Glutamatergic neuron (in vitro differentiated cells): ENCODE results near the gene HDAC9. TPM values are rescaled to one million over a fixed set of nuclear protein-coding genes. Genes with fewer than 3 reads are reported as not detected.

ENCODE experiments used
- DNase-seq: peaks from one replicate; pipeline ENCODE4 v3.0.0; 2022
- H3K27ac Mint-ChIP-seq: one replicate; pipeline ENCODE4 v1.8.0; 2020; ENCODE audit warnings: mild to moderate bottlenecking, mixed read lengths, inconsistent platforms; ENCODE audit not compliant: unreplicated experiment
- H3K27me3 Mint-ChIP-seq: one replicate; pipeline ENCODE4 v1.8.0; 2020; ENCODE audit warnings: mild to moderate bottlenecking, moderate library complexity, mixed read lengths, inconsistent platforms; ENCODE audit not compliant: unreplicated experiment
- H3K36me3 Mint-ChIP-seq: one replicate; pipeline ENCODE4 v1.8.0; 2020; ENCODE audit warnings: mild to moderate bottlenecking, mixed read lengths, inconsistent platforms; ENCODE audit not compliant: unreplicated experiment
- H3K4me1 Mint-ChIP-seq: one replicate; pipeline ENCODE4 v1.8.0; 2020; ENCODE audit warnings: mild to moderate bottlenecking, low read depth, mixed read lengths, inconsistent platforms; ENCODE audit not compliant: unreplicated experiment
- H3K4me3 Mint-ChIP-seq: one replicate; pipeline ENCODE4 v1.8.0; 2020; ENCODE audit warnings: mild to moderate bottlenecking, mixed read lengths, inconsistent platforms; ENCODE audit not compliant: unreplicated experiment
- H3K9me3 Mint-ChIP-seq: one replicate; pipeline ENCODE4 v1.8.0; 2020; ENCODE audit warnings: mild to moderate bottlenecking, moderate library complexity, mixed read lengths, inconsistent platforms; ENCODE audit not compliant: unreplicated experiment
- total RNA-seq: library from RNA; stranded (reverse); fragmentation: NEBNext Ultra II Directional; extraction: Animal tissue kit (Norgen Biotek cat#: 25700); gene quantifications from one replicate; pipeline ENCODE4 v1.2.1, GENCODE V29; 2021; ENCODE audit not compliant: unreplicated experiment
- TF ChIP-seq, protein P1 (sequence below): fragments of 200-600 bp; sonication (generic); IDR thresholded peaks from one replicate; pipeline ENCODE4 v1.5.0; 2021; ENCODE audit not compliant: partially characterized antibody, unreplicated experiment

Gene HDAC9
- total RNA-seq, 1 donor from 2014 or later, result 94.8 TPM

DNA sequence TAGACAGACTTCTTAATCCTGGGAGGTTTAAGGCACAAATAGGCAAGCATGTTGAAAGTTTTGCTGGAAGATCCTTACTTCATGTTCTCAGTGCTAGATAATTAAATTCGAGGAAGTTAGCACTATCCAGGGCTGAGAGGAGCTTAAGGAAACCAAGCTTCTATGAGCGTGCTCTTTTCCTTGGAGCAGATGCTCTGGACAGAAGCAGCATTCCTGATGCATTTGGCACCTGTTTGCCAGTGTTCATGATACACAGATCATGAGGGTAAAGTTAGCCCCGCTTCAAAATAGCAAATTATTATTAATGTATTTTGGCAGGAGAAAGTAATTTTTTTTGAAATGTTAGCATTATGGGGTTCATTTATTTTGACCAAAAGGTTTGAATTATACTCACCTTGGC is 9.4 kb downstream of the HDAC9 start:
- Mint-ChIP-seq H3K4me3 (peak overlapping the region; percentile 82), H3K9me3 (peaks cover 2% of the 10 kb centered on the region), H3K36me3 (no peaks in the 10 kb centered on the region), H3K4me1 (peaks cover 56% of the 10 kb centered on the region), H3K27me3 (no peaks in the 10 kb centered on the region), H3K27ac (peak overlapping the region; percentile 98)
- TF ChIP-seq, protein P1, sequence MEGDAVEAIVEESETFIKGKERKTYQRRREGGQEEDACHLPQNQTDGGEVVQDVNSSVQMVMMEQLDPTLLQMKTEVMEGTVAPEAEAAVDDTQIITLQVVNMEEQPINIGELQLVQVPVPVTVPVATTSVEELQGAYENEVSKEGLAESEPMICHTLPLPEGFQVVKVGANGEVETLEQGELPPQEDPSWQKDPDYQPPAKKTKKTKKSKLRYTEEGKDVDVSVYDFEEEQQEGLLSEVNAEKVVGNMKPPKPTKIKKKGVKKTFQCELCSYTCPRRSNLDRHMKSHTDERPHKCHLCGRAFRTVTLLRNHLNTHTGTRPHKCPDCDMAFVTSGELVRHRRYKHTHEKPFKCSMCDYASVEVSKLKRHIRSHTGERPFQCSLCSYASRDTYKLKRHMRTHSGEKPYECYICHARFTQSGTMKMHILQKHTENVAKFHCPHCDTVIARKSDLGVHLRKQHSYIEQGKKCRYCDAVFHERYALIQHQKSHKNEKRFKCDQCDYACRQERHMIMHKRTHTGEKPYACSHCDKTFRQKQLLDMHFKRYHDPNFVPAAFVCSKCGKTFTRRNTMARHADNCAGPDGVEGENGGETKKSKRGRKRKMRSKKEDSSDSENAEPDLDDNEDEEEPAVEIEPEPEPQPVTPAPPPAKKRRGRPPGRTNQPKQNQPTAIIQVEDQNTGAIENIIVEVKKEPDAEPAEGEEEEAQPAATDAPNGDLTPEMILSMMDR, result no peak
- no peak for DNase-seq

DNA sequence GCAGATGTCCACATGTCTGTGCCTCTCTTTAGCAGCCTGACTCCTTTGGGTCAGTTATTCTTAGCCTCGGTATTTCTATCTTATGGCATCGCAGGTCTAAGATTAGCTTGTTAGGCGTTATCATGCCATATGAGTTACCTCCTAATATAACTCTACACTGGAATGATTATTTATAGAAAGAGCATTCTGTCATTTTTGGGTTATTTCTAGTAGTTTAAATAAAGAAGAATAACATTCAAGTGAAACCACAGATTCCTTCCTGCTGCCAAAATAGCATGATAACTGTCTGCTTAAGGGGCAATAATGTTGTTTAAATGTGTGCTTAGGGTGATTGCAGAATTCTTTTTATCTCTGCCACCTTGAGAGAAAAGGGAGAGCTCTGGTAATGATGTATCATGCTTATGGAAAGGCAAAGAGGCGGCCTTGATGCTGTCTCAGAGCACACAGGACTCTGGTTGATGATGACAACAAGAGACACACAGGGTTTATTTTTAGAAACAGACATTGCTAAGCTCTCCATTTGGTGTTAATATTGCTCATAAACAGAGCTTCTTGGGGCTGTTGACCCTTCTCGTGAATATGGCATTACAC is 10.4 kb downstream of the HDAC9 start:
- Mint-ChIP-seq H3K4me3 (peak overlapping the region; percentile 82), H3K9me3 (peaks cover 2% of the 10 kb centered on the region), H3K27me3 (no peaks in the 10 kb centered on the region), H3K4me1 (peaks cover 54% of the 10 kb centered on the region), H3K36me3 (no peaks in the 10 kb centered on the region), H3K27ac (peak overlapping the region; percentile 98)
- TF ChIP-seq, protein P1, result no peak
- DNase-seq, result no peak

DNA sequence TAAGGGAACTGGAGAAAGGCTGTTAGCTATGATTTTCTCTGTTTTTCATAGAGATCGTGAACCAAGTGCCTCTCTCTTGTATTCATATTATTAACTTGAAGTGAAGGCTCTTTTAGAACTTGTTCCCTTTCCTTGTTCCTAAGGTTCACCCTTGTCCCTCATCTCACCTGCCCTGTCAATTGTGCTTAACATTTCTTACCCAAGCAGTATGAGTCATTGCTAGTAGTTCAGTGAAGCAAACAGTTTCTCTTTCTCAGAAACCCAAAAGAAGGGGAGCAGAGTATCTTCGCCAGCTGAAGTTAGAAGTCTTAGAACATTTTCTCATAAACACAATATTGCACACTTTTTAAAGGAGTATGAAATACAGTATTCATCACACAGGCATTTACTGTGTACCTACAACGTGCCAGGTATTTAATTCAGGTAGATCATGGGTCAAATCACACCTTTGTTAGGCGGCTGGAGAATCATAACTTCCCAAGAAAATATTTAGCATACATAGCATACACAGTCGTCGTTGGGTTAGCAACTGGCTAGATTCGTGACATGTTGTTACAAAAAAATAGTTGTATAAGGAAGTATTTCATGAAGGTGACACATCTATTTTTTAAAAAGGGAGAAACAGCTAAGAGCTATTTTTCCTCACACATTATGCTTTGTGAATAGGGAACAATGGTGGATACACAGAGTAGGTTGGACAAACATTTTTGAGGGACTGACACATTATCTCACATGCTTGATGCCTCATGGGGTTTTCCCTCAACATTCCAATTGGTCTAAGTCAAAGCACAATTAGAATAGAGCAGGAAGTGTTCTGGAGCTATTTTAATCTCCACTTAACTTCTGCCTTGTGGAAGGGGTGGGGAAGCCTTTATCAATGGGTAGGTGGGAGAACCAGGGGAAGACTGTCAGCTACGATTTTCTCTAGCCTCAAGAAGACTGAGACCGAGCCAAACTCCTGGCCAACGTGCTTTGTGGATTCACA is 13.2 kb downstream of the HDAC9 start:
- DNase-seq, result no peak
- H3K9me3 Mint-ChIP-seq, result peaks cover 2% of the 10 kb centered on the region
- H3K27ac Mint-ChIP-seq, result peak overlapping the region; percentile 79

DNA sequence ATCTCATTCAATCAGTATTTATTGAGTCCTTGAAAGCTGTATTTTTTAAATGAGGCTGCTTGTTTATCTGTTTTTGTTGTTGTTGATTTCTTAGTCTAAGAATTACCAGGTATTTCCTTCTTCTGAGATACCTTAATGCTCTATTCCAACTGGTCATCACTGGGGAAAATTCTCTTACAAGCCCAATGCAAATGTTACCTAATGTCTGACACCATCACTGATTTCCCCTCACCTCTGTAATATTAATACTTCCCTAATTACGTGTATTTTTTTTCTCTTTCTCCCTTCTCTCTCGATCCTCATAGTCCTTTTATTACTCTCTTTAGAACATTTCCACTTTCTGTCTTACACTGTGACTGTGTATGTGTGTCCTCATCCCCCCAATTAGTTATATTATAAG is 13.9 kb downstream of the HDAC9 start:
- H3K27ac Mint-ChIP-seq, result peak overlapping the region; percentile 79
- peaks cover 44% of the 10 kb centered on the region for H3K4me1 Mint-ChIP-seq
- TF ChIP-seq, protein P1, result no peak

More for the DNA sequence above, 13.2 kb downstream of the HDAC9 start:
- Mint-ChIP-seq H3K36me3 (no peaks in the 10 kb centered on the region), H3K4me3 (peak overlapping the region; percentile 61), H3K27me3 (no peaks in the 10 kb centered on the region), H3K4me1 (peaks cover 46% of the 10 kb centered on the region)
- TF ChIP-seq, protein P1, result no peak

More for the DNA sequence above, 13.9 kb downstream of the HDAC9 start:
- Mint-ChIP-seq H3K4me3 (peak overlapping the region; percentile 61), H3K27me3 (no peaks in the 10 kb centered on the region), H3K9me3 (peaks cover 2% of the 10 kb centered on the region), H3K36me3 (no peaks in the 10 kb centered on the region)
- DNase-seq, result no peak
